Effector CD4-positive, alpha-beta T cell (primary cell): ENCODE measurements around the gene ZNRF3.
"Not testable (repeated sequence)": the region's sequence is repeated elsewhere in the genome, so short reads cannot be mapped to it uniquely, and the experiment has no call there.

Experiments used
- DNase-seq: peaks from one replicate; pipeline ENCODE4 v3.0.0-alpha.2; 2020

ZNRF3 gene

DNA sequence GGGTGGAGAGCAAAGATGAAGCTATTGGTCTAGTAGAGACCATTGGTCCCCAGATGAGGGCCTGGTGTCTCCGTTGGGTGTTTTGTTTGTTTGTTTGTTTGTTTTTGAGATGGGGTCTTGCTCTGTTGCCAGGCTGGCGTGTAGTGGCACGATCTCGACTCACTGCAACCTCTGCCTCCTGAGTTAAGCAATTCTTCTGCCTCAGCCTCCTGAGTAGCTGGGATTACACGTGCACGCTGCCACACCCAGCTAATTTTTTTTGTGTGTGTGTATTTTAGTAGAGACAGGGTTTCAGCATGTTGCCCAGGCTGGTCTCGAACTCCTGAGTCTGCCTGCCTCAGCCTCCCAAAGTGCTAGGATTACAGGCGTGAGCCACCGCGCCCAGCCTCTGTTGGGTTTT lies 25.4 kb downstream of the ZNRF3 start:
- not testable (repeated sequence) for DNase-seq

DNA sequence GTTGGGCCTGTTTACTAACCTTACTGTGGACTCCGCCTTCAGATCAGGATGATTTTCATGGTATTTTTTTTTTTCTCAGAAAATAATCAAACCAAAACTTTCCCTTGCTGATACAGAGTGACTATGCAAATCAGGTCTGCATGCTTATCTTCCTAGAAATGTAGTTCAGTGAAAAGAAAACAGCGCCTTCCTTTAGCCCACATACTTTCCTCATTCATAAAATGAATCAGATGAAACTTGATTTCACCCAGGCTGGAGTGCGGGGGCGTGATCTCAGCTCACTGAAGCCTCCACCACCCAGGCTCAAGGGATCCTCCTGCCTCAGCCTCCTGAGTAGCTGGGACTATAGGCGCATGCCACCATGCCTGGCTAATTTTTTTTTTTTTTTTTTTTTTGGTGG lies 26.0 kb downstream of the ZNRF3 start:
- DNase-seq = no peak

DNA sequence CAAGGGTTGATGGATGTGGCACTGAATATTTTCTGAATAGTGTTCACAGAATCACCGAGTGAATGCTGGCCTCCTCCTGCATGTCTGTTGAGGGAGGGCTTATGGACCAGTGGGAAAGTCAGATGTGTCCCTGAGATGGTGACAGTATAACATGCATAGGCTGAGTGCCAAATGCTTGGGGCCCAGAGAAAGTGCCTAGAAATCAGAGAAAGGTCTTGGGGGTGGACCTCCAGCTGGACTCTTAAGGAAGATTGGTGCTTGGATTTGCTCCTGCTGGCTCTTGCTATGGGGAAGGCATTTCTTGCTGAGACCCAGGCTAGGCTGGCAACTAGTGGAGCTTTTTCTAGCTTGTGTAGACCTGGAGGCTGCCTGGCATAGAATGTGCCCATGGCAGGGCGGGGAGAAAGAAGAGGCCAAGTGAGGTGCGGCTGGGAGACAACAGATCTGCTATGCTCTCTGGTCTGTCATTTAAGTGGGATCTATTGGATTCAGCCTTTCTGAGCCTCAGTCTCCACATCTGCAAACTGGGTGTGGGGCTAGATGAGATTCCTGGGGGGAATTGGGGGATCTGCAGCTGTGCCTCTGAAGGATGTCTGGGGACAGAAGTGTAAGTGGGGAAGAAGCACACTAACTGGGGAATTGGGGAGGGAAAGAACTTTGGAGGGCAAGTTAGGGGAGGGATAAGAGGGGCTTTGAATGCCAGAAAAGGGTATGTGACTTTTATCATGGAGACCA lies 27.4 kb downstream of the ZNRF3 start:
- no peak for DNase-seq

DNA sequence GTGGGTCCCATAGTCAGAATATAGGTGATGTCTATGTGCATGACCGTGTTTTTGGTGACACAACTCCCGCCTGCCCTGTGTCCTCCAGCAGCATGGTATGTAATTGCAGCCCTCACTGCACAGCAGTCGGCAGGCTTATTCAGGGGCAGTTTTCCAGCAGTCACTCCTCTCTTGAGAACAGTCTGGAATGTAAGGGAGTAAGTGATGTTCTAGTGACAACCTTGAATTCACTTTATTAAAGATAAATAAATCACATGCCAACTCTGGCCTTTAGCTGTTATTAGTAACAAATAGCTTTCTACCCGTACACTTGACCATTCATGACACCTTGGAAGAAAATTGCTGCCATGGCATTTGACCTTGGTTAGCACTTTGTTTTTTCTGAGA lies 27.9 kb downstream of the ZNRF3 start:
- no peak for DNase-seq

DNA sequence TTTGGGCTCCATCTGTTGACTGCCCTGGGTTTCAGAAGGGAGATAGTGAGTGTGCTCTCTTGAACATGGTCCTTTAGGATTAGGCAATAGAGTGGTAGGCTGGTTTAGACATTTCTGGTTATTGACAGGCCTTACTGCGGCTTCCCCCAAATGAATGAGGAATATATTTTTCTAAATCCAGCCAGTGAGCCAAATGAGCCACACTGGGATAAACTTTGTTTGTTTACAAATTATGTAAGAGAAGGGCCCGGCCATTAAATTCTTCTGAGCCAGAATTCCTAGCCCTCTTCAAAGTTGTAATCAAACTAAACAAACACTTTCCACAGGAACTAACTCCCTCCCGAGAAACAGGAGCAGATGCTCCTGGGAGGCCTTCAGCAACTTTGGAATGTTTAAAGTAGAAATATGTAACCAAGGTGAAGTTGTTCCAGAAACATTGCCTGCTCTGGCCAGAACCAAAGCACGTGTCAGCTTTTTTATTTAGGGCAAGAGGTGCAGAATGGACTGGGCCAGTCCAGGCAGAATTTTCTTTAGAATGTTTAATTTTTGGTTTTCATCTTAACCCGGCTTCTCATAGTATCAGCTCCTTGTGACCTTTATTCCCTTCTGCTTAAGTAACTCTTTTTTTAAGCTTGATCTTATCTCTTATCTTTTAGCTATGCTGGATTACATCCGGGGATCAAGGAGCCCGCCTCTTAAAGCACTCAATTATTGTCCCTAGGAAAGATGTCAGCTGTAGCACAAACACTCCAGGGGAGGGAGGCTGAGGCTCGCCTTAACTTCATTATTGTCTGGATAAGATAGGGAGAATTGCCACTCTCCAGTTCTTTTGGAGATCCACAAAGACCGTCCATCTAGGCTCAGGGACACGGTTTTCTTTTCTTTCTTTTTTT lies 28.7 kb downstream of the ZNRF3 start:
- DNase-seq = no peak

DNA sequence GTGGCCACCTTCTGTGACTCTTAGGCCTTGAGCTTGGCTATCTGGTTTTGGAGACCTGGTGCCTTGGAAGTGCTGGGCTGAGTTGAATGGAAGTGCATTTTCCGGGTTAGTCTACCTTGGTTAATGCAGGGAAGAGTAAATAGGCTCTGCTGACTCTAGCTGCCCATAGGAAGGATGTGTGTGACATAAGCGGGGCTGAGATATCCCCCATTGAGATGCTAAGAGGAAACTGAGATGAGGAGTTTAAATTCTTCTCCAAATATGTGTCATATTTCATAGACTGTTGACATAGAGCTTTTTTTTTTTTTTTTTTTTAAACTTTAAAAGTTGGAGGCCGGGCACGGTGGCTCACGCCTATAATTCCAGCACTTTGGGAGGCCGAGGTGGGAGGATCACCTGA lies 30.8 kb downstream of the ZNRF3 start:
- DNase-seq = no peak

DNA sequence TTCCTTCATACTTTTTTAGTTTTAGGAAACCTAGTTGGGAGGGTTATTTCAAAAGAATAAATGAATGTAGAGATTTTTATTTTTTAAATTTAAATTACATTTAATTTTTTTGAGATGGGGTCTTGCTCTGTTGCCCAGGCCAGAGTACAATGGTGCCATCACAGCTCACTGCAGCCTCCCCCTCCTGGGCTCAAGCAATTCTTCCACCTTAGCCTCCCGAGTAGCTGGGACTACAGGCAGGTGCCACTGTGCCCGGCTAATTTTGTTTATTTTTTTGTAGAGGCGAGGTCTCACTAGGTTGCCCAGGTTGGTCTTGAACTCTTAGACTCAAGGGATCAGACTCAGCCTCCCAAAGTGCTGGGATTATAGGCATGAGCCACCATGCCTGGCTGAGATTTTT lies 32.6 kb downstream of the ZNRF3 start:
- no peak for DNase-seq

DNA sequence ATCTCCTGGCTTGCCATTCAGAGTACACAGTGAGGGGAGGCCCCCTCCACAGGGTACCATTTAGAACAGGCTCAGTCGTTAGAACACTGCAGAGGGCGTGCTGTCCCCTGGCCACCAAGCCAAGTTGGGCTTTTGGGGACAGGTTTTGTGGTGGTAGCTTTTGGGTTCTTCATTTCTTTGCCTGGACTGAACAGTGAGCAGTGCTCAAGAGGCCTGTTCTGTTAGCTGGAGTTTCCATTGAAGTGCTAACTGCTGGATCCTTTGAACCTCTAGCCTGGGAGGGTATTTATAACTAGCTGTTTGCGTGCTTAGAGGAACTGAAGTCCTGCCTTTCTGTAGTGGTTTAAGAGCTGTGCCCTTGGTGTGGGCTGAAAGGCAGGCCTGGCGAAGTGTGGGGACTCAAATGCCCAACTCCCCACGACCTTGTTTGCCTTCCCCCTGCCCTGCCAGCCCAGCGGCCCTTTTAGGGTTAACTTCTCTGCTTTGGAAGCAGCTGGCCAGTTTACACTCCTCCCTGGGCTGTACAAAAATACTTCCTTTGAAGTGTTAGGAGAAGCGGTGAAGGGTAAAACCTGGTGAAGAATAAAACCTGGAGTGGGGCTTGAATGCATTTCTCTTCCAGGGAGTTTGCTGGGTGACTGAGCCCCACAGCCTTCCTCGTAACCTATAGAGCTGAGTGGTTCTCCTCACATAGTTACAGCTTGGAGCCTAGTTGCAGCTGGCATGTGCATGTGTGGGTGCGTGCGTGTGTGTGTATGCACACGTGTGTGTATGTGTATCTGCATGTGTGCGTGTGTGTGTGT lies 34.6 kb downstream of the ZNRF3 start:
- DNase-seq = no peak

DNA sequence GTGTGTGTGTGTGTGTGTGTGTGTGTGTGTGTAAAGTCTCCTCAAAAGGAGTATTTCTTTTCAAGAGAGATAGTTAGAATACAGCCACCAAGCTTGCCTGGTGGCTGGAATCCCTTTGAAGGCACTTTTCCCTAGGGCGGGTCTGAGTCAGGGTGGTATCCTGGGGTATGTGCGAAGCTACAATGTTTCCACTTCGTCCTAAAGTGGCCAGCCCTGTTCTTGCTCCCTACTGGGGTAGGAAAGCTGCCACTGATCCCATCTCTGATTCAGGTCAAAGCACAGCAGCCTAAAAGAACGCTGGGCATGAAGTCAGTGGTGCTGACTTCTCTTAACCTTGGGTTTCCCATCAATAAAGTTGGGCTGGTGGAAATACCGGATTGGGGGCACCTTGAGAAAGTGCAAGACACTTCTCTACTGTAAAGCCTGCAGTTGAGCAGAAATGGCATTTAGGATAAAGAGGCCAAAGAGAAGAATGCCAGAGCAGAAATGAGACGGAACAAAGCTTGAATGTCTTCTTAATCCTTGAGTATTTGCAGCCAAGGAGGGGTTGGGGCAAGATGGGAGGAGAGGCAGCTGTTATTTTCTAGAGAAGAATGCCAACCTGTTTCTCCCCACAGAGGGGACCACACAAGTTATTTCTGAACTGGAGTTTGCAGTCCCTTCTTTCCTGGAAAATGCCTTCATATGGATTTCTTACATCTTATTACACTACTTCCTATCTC lies 35.3 kb downstream of the ZNRF3 start:
- no peak for DNase-seq

DNA sequence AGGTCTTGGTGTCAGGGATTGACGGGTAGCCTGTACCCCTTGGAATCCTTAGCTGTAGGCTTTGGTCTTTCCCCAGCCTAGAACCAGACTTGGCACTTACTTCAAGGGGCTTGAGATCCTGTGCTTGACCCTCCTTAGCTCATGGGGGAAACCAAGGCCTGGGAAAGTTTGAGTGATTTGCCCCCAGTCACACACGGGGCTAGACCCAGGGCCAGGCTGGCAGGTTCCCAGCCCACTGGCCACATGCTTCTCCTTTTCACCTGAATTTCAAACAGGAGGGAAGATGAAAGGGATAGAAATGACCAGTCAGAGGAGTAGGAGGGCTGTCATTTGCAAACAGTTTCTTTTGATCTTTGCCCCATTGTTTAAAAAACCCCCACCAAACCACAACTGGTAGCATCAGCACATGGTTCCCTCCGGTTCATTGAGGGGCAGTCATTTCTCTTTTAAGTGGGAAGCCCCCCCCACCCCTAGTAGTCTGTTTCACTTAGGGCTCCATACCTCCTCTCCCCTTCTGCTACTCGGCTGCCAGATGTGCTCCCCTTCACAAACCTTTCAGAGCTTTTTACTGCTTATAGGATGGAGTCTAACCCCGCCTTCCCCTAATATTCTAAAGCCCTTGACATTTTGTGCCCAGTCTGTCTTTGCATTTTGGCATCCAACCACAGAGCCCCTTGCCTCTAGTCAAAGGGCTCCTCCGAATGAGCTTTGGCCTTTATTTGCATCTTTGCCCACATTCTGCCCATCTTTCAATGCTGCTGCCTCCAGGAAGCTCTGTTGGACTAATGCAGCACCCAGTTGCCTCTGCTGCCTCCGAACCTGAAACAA lies 37.6 kb downstream of the ZNRF3 start:
- DNase-seq = no peak

DNA sequence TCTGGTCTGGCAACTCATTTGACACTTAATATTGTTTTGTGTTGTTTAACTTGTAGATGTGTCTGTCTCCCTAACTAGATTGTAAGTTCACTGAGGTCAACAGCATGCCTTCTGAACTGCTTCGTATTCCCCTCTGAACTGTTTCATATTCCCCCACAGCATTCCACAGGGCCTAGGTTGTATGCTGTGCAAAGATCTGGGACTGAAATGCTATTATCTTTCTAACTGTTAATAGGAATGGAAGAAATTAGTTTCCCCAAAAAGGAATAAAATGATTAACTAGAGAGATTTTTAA lies 38.2 kb downstream of the ZNRF3 start:
- no peak for DNase-seq

DNA sequence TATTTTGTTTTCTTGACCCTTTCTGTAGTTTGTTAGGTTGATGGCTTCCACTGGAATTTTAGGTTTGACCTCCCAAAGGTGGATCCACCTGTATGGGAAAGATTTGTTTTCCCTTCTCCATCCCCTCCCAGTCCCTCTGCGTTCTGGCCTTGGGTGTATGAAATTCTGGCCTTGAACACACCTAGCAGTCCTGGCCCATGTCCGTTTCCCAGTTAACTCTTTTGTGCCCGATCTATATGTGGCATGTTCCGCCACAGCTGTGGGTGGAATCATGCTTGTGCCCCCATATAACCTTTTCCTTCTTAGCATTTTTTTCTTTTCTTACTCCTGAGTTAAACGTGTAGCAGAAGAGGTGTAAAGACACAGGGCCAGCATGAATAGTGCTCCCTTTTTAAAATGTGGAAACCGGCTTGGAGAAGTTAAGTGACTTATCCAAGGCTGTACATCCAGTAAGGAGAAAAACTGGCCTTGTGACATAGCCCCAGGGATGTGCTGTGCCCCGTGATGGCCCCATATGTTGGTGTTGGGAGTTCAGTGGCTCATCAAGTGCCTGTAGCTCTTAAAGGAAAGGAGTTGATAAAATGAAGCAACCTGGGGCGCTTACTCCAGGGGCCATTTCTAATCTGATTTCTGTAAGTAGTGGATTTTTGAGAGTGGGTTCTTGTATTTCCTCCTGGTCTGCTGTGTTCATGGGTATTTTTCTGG lies 39.3 kb downstream of the ZNRF3 start:
- no peak for DNase-seq

DNA sequence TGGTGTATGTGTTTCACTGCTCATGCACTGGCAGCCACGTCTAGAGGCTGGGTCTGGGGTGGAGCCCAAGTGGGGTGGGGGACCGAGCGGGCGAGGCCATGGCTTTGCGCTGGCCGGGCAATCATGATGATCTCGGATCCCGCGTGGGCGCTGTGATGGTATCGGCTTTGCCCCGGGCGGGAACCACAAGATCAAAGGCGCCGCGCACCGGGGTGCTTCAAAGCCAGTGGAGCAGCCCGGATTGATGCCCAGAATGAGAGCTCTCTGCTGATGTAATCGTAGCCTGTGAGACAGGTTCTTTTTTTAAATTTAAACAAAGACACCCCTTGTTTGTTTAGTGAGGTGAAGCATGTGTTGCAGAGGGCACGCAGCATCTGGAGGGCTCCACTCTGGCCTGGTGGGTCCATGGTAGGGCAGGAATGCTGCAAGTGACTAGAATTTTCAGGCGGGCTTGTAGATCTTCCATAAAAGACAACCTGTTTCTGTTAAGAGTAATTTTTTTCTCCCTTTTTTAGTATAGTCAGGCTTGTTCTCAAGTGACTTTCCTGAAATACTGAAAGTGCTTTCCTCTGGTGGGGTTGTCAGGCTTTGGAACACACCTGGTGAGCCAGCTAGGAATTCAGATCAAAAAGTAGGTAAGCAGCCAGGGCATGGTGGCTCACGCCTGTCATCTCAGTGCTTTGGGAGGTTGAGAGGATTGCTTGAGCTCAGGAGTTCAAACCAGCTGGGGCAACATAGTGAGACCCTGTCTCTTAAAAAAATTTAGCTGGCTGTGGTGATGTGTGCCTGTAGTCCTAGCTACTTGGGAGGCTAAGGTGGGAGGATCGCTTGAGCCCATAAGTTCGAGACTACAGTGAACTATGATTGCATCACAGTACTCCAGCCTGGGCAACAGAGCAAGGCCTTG lies 40.7 kb downstream of the ZNRF3 start:
- no peak for DNase-seq

DNA sequence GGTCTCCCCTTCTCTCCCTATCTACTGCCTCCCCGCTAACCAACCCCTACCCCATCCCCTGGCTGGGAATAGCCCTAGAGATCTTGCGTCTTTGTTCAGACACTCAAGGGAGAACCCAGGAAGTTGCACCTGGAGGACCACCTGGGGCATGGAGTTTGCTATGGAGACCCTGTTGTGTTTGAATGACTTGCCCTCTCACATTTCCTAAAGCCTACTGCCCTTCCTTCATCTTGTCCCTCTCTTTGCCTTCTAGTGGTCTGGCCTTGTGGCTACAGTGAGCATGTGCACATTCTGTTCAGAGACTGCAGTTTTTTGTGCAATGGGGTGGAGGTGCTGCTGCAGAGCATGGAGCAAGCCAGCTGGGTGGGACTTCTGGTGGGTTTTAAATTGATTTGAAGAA lies 42.5 kb downstream of the ZNRF3 start:
- no peak for DNase-seq

DNA sequence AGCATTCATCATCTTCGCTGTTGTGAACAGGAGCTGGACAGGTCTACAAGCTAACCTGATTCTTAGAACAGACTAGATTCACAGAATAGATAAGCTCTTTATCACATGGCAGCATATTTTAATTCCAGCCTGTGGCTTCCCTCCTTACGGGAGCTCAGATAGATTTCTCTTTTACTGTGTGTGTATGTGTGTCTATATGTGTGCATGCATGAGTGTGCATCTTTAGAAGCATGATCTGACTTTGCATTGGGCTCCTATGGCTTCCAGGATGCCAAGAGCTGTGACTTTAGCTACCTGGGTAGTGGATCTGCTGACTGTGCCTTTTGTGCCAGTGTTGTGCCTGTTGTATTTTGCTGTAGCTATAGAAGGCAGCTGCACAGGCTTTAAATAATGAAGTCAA lies 44.3 kb downstream of the ZNRF3 start:
- DNase-seq = no peak

DNA sequence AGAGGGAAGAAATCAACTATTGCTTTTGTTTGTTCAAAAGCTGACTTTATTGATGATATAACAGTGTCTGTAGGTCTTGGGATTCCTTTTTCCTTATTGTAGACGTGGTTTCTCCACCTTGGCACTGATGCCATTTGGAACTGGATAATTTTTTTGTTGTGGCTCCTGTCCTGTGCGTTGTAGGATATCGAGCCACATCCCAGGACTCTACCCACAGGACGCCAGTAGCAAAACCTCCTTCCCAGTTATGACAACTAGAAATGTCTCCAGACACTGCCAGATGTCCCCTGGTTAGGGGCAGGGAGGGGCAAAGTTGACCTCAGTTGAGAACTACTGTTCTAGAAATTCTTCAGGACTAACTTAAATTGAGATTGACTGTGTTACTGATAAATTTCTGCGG lies 45.8 kb downstream of the ZNRF3 start:
- no peak for DNase-seq

DNA sequence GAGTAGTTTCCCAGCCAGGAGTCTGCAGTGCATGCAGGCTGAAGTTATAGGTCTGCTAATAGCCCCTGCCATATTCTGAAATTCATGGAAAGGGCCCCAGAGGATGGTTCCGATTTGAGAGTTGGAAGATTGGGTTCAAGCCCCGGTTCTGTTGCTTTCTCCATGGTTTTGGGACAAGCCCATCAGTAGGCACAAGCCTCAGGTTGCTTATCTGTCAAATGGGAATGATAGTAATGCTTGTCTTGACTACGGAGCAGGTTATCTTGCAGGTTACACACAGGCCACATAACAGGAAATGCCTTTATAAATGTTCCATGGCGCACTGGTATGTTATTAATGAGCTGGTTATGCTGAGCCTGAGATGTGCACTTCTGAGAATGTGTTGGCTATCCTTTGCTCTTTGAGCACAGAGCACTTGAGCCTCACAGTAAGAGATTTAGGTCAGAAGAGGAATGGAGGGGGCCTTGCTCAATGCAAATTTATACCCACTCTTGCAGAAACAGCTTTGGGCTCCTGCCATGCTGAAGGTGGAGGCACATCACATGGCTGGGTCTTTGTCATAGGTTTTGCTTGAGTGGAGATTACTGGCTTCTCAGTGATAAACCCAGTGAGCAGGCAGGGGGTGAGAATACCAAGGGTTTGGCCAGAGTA lies 47.1 kb downstream of the ZNRF3 start:
- no peak for DNase-seq

DNA sequence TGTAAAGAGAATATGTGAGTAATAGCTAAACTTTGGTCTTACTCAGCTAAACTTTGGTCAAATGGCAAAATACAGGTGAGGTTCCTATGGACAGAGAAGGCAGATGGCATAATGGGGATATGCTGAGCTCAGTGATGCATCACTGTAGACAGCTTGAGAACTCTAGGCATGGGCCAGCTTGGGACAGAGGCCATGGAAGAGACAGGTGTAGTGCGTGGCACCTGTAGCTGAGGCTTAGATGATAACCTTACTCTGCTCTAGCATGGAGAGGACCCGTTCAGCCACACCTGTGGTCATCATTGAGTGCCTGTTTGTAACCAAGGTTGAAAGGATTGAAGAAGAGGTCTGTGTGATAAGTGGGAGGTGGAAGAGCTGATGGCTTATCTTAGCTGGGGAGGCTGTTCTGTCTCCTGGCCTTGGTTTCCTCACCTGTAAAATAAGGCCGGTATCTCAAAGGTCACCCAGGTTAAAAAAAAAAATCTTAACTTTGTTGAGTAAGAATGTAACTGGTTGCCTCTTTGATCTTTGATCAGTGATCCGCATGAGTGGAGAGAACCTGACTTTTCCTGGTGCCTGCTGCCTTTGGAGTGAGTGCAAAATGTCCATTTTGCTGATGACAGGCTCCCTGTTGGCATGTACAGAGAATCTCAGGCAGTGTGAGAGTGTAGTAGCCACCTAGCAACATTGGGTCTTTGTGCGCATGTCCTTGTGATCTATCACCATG lies 48.6 kb downstream of the ZNRF3 start:
- DNase-seq = no peak

DNA sequence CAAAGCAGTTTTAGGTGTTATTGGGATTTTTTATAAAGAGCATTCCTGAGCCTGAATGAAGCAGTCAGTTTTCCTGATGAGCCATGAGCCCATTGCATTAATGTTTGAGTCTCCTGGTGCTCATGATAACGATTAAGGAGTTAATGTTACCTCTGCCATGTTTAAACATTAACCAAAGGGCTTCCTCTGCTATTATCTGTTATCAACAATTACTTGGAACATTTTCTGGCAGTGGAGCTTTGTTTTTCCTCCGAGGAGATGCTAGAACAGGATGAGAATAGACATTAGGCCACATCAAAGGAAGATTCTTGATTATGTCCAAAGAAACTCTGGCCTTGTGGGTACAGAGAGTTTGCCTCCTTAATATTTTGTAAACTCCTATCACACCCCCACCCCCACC lies 49.9 kb downstream of the ZNRF3 start:
- no peak for DNase-seq
